Lower leg skin (tissue), 3 donors: ENCODE data around the gene KCNJ6.

ENCODE experiments used
- CTCF ChIP-seq, 3 donors: fragments of 450-650 bp; IDR thresholded peaks; one replicate each; pipeline ENCODE4 v1.5.1; 2016; ENCODE audit warnings: antibody characterized with exemption in 3 of 3, mild to moderate bottlenecking in 3 of 3, moderate library complexity in 2 of 3
- POLR2A ChIP-seq, 2 donors: fragments of 450-650 bp; IDR thresholded peaks; one replicate each; pipeline ENCODE4 v1.6.1; 2016 to 2017; ENCODE audit warnings: antibody characterized with exemption in 2 of 2, mild to moderate bottlenecking in 1 of 2, moderate library complexity in 1 of 2

- TF ChIP-seq CTCF (IDR thresholded peaks at IDR 0.05), result no peak
- no peak for TF ChIP-seq POLR2A (IDR thresholded peaks at IDR 0.05)
Observed at GRCh38 chr21:37561941-37562919, 354.0 kb downstream of the KCNJ6 start.
